ENCODE measurements around the gene MAPK8IP1.
A peak's percentile ranks its signal among the peaks of the same experiment; 100 is the strongest.

The MAPK8IP1 gene

DNA sequence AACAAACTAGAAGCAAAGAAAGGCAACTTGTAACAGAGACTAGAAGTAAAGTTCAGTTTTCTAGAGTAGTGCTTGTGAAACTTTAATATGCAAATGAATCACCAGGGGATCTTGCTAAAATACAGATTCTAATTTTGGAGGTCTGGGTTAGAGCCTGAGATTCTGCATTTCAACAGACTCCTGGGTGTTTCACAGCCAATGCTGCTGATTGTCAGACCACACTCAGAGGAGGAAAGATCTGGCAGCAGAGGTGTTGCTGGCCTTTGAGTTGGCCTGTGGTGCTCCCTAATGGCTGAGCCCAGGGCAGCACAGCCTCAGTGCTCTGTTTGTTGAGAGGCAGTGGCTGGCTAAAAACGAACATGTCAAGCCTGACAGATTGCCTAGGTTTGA, 32.7 kb upstream of the MAPK8IP1 start:
- H3K4me3 ChIP-seq (ENCODE audit: low read depth, low read length) = no peak overlapping the region
- TF ChIP-seq, protein P1, sequence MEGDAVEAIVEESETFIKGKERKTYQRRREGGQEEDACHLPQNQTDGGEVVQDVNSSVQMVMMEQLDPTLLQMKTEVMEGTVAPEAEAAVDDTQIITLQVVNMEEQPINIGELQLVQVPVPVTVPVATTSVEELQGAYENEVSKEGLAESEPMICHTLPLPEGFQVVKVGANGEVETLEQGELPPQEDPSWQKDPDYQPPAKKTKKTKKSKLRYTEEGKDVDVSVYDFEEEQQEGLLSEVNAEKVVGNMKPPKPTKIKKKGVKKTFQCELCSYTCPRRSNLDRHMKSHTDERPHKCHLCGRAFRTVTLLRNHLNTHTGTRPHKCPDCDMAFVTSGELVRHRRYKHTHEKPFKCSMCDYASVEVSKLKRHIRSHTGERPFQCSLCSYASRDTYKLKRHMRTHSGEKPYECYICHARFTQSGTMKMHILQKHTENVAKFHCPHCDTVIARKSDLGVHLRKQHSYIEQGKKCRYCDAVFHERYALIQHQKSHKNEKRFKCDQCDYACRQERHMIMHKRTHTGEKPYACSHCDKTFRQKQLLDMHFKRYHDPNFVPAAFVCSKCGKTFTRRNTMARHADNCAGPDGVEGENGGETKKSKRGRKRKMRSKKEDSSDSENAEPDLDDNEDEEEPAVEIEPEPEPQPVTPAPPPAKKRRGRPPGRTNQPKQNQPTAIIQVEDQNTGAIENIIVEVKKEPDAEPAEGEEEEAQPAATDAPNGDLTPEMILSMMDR (conservative IDR thresholded peaks at IDR 0.05; ENCODE audit: low read depth, low read length) = no peak
- no peak for DNase-seq (ENCODE audit: low read depth)

DNA sequence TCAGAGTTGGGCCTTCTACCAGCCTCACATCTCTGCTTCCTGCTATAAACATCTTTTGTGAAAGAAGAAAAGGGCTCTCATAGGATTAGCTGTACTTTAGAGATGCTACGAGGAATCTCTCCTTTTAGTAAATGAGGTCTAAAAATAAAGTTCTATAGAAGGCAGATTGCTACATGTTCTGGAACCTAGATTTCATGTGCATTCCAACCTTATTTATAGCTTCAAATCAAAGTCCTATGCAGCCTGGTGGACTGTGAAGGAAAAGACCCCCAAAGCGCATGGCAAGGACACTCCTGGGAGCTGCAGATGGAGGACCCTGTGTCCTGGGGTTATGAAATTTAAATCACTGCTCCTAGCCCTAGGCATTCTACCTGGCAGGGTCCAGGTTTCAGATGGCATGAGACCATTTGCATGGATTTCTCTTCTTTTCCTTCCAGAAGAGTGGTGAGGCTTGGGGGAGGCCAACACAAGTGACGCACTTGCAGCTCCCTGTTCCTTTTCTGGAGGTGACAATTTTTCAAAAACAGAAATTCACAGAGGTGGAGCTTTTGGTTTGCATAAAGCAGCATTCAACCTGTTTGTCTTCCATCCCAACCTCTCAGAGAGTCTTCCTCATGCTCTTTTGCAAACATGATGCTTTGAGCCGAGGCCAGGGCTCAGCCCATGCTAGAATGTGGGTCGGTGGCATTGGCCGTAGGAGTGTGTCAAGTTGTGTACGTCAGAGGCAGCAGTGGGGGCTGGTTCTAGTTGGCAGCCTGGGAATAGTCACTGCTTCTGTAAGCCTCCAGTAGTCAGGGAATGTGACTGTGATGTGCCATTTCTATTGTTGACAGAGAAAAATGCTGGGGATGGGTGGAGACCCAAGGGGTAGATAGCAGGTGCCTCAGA, 31.9 kb upstream of the MAPK8IP1 start:
- no peak for DNase-seq (ENCODE audit: low read depth)
- TF ChIP-seq, protein P1 (conservative IDR thresholded peaks at IDR 0.05; ENCODE audit: low read depth, low read length) = no peak
- no peak overlapping the region for H3K4me3 ChIP-seq (ENCODE audit: low read depth, low read length)

DNA sequence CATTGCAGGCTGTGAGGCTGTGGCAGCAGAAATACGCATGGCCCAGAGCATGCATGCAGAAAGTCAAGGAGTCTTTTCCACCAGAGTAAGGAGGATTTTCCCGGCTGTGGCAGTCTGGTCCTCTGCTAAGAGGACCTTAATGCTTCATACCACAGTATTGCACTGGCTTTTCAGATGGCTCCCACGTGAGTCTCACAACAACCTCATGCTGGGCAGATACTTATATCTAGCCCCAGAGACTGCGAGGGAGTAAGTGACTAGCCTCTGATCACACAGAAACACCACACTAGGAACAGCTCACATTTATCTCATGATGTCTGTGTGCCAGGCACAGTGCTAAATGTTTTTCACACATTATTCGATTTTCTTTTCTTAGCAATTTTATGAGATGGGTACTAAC, 30.1 kb upstream of the MAPK8IP1 start:
- no peak overlapping the region for H3K4me3 ChIP-seq (ENCODE audit: low read depth, low read length)
- TF ChIP-seq, protein P1 (conservative IDR thresholded peaks at IDR 0.05; ENCODE audit: low read depth, low read length) = no peak
- no peak for DNase-seq (ENCODE audit: low read depth)

DNA sequence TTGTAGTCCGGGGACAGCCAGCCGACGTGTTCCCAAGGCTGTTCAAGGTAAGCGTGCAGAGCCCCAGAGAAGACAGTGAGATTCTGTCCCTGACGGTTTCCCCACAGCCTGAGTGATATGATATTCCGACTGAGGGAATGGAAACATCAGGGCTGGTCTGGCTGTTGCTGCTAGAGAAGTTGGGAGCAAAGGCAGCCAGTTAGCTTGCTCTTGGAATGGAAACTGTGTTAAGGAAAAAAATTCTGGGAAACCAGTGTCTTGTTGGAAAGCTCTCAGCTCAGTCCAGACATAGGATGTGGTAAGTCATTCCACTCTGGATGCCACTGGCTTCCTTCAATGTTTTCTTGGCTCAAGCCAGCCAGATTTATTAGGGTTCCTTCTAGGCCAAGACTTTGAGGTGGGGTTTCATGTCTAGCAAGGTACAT, 29.4 kb upstream of the MAPK8IP1 start:
- TF ChIP-seq, protein P1 (conservative IDR thresholded peaks at IDR 0.05; ENCODE audit: low read depth, low read length) = no peak
- no peak overlapping the region for H3K4me3 ChIP-seq (ENCODE audit: low read depth, low read length)
- DNase-seq (ENCODE audit: low read depth) = no peak

GRCh38 chr11:45857961-45858474, 27.4 kb upstream of the MAPK8IP1 start:
- TF ChIP-seq, protein P1 (conservative IDR thresholded peaks at IDR 0.05; ENCODE audit: low read depth, low read length) = no peak
- peak; percentile 96 for DNase-seq (ENCODE audit: low read depth)
- no peak overlapping the region for H3K4me3 ChIP-seq (ENCODE audit: low read depth, low read length)

GRCh38 chr11:45858751-45859398, 26.6 kb upstream of the MAPK8IP1 start:
- DNase-seq (ENCODE audit: low read depth) = no peak
- no peak overlapping the region for H3K4me3 ChIP-seq (ENCODE audit: low read depth, low read length)

More at GRCh38 chr11:45858751-45859398, 26.6 kb upstream of the MAPK8IP1 start:
- TF ChIP-seq, protein P1 (conservative IDR thresholded peaks at IDR 0.05; ENCODE audit: low read depth, low read length) = no peak

All from choroid plexus epithelial cell (primary cell).